ENCODE data around the gene PPP1R13B.

Gene PPP1R13B

DNA sequence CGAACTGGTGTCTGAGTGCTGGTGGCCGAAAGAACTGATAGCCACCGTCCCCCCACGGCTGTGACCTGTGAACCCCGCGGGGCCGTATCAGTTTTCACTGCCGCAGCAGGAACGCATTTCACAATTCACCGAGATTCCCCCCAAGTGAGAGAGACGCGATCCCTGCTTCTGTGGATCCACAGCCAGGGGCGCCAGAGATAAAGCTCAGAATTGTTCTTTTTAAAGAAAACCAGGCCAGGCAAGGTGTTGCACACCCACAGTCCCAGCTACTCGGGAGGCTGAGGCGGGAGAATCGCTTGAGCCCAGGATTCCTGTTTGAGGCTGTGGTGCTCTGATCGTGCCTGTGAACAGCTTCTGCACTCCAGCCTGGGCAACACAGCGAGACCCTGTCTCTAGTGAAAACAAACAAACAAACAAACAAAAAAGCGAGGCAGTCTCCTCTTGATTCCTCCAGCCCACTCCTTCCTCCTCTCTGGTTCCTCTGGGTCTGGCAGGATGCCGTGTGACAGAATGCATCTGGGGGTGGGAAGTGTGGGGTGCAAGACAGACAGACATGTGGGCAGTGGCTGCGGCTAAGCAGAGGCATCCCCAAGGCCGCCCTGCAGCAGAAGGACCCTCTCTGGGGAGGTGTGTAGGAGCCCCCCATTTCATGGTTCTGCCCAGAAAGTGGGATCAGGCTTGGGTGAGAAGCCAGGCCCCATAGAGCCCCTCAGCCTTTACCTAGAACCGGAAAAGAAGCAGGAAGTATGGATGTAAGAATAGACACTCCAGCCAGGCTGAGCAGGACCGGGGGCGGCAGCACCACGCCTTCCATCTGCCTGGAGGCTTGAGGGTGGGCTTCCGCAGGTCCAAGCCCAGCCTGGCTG lies 39.2 kb upstream of the PPP1R13B start:
- no peaks in the 10 kb centered on the region for H3K9me3 ChIP-seq (ENCODE audit: insufficient read depth, low read length)
- no peak overlapping the region for H3K4me2 ChIP-seq (ENCODE audit: low read length)
- no peak overlapping the region for H3K4me3 ChIP-seq (ENCODE audit: low read length)
- TF ChIP-seq, protein P1, sequence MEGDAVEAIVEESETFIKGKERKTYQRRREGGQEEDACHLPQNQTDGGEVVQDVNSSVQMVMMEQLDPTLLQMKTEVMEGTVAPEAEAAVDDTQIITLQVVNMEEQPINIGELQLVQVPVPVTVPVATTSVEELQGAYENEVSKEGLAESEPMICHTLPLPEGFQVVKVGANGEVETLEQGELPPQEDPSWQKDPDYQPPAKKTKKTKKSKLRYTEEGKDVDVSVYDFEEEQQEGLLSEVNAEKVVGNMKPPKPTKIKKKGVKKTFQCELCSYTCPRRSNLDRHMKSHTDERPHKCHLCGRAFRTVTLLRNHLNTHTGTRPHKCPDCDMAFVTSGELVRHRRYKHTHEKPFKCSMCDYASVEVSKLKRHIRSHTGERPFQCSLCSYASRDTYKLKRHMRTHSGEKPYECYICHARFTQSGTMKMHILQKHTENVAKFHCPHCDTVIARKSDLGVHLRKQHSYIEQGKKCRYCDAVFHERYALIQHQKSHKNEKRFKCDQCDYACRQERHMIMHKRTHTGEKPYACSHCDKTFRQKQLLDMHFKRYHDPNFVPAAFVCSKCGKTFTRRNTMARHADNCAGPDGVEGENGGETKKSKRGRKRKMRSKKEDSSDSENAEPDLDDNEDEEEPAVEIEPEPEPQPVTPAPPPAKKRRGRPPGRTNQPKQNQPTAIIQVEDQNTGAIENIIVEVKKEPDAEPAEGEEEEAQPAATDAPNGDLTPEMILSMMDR (IDR thresholded peaks at IDR 0.05; ENCODE audit: low read depth, low read length), result no peak
- no peak for TF ChIP-seq EZH2phosphoT487 (IDR thresholded peaks at IDR 0.05; ENCODE audit: low read depth)
- H2AFZ ChIP-seq (ENCODE audit: low read depth, low read length), result no peak overlapping the region
- H3K4me1 ChIP-seq (ENCODE audit: low read length), result no peaks in the 10 kb centered on the region
- no peaks in the 10 kb centered on the region for H3K36me3 ChIP-seq (replicated peaks; ENCODE audit: low read depth, low read length)
- no peaks in the 10 kb centered on the region for H3K79me2 ChIP-seq (ENCODE audit: low read length)
- 0 out of 2 replicates have a peak, but pooled peaks cover 5% of the 10 kb centered on the region for H3K27me3 ChIP-seq (ENCODE audit: low read depth, low read length)
- no peaks in the 10 kb centered on the region for H4K20me1 ChIP-seq (ENCODE audit: insufficient read depth, low read length)
- H3K27ac ChIP-seq (ENCODE audit: low read length), result no peak overlapping the region
- H3K9ac ChIP-seq (ENCODE audit: low read length), result no peak overlapping the region

DNA sequence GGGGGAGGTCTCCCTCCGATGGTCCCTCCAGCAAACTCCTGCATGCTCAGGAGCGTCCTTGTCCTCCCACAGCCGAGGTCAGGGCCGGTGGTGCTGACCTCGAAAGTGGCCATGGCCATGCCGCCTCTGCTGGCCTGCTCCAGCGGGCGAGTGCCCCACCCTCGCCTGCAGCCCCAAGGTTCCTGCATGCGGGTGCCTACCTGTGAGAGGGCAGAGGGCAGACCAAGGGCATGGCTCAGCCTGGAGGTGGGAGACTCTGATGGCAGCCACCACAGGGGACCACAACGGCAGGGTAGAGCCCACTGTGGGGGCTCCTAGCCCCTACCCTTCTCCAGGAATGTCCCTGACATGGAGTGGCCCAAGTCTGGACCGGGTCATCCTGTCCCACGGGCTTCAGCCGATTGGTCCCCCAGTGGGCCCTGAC lies 38.1 kb upstream of the PPP1R13B start:
- H3K36me3 ChIP-seq (replicated peaks; ENCODE audit: low read depth, low read length), result no peaks in the 10 kb centered on the region
- no peak overlapping the region for H3K9ac ChIP-seq (ENCODE audit: low read length)
- no peak overlapping the region for H3K4me3 ChIP-seq (ENCODE audit: low read length)
- no peak overlapping the region for H3K27ac ChIP-seq (ENCODE audit: low read length)
- H3K4me2 ChIP-seq (ENCODE audit: low read length), result no peak overlapping the region
- TF ChIP-seq EZH2phosphoT487 (IDR thresholded peaks at IDR 0.05; ENCODE audit: low read depth), result no peak
- TF ChIP-seq, protein P1 (IDR thresholded peaks at IDR 0.05; ENCODE audit: low read depth, low read length), result no peak
- no peak overlapping the region for H2AFZ ChIP-seq (ENCODE audit: low read depth, low read length)
- 0 out of 2 replicates have a peak, but pooled peaks cover 5% of the 10 kb centered on the region for H3K27me3 ChIP-seq (ENCODE audit: low read depth, low read length)
- no peaks in the 10 kb centered on the region for H3K4me1 ChIP-seq (ENCODE audit: low read length)
- no peaks in the 10 kb centered on the region for H4K20me1 ChIP-seq (ENCODE audit: insufficient read depth, low read length)
- no peaks in the 10 kb centered on the region for H3K79me2 ChIP-seq (ENCODE audit: low read length)
- no peaks in the 10 kb centered on the region for H3K9me3 ChIP-seq (ENCODE audit: insufficient read depth, low read length)

DNA sequence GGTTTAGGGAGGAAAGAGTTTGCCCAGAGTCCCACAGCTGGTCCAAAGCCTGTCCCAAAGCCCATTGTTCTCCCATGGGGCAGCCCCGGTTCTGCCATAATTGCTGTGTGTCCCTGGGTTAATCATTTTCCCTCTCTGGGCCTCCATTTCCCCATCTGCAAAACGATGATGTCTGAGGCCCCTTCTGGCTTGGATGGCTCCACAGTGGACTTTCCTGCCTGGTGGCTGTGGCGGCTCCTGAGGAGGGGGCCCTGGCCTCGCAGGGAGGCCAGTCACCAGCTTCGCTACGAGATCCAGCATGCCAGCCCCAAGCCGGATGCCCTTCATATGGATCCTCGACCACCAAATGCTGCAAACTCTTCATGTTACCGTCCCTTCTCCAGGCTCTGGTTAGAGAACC lies 37.5 kb upstream of the PPP1R13B start:
- H3K4me1 ChIP-seq (ENCODE audit: low read length), result no peaks in the 10 kb centered on the region
- no peaks in the 10 kb centered on the region for H3K36me3 ChIP-seq (replicated peaks; ENCODE audit: low read depth, low read length)

DNA sequence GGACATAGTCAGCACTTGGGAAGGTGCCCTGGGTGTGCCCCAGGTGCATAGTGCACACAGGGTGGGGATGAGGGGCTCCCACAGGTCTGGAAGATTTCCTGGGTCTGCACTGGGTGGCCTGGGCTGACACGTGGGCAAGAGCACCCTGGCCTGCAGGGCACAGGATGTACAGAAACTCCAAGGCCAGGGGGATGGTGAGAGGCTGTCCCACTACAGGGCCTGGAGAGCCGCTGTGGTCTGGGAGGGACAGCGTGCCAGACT lies 35.8 kb upstream of the PPP1R13B start:
- Histone ChIP-seq H3K4me1 (ENCODE audit: low read length) (no peaks in the 10 kb centered on the region), H4K20me1 (ENCODE audit: insufficient read depth, low read length) (no peaks in the 10 kb centered on the region), H3K4me3 (ENCODE audit: low read length) (no peak overlapping the region), H2AFZ (ENCODE audit: low read depth, low read length) (no peak overlapping the region), H3K36me3 (replicated peaks; ENCODE audit: low read depth, low read length) (no peaks in the 10 kb centered on the region), H3K9me3 (ENCODE audit: insufficient read depth, low read length) (no peaks in the 10 kb centered on the region), H3K27ac (ENCODE audit: low read length) (no peak overlapping the region), H3K79me2 (ENCODE audit: low read length) (no peaks in the 10 kb centered on the region), H3K9ac (ENCODE audit: low read length) (no peak overlapping the region), H3K27me3 (ENCODE audit: low read depth, low read length) (0 out of 2 replicates have a peak, but pooled peaks cover 5% of the 10 kb centered on the region), H3K4me2 (ENCODE audit: low read length) (no peak overlapping the region)
- TF ChIP-seq, protein P1 (IDR thresholded peaks at IDR 0.05; ENCODE audit: low read depth, low read length), result no peak
- TF ChIP-seq EZH2phosphoT487 (IDR thresholded peaks at IDR 0.05; ENCODE audit: low read depth), result no peak

More for the DNA sequence above, 37.5 kb upstream of the PPP1R13B start:
- Histone ChIP-seq H3K4me2 (ENCODE audit: low read length) (no peak overlapping the region), H3K79me2 (ENCODE audit: low read length) (no peaks in the 10 kb centered on the region), H3K27me3 (ENCODE audit: low read depth, low read length) (0 out of 2 replicates have a peak, but pooled peaks cover 5% of the 10 kb centered on the region), H4K20me1 (ENCODE audit: insufficient read depth, low read length) (no peaks in the 10 kb centered on the region), H3K4me3 (ENCODE audit: low read length) (no peak overlapping the region), H3K27ac (ENCODE audit: low read length) (no peak overlapping the region), H3K9ac (ENCODE audit: low read length) (no peak overlapping the region), H2AFZ (ENCODE audit: low read depth, low read length) (no peak overlapping the region), H3K9me3 (ENCODE audit: insufficient read depth, low read length) (no peaks in the 10 kb centered on the region)
- no peak for TF ChIP-seq EZH2phosphoT487 (IDR thresholded peaks at IDR 0.05; ENCODE audit: low read depth)
- TF ChIP-seq, protein P1 (IDR thresholded peaks at IDR 0.05; ENCODE audit: low read depth, low read length), result no peak

Measured in OCI-LY3 (cell line).